ENCODE measurements around the gene CHMP6. TPM values are rescaled to one million over a fixed set of nuclear protein-coding genes. Genes with fewer than 3 reads are reported as not detected.

Gene CHMP6
- polyA plus RNA-seq, 1 donor, result 25.4 TPM

DNA sequence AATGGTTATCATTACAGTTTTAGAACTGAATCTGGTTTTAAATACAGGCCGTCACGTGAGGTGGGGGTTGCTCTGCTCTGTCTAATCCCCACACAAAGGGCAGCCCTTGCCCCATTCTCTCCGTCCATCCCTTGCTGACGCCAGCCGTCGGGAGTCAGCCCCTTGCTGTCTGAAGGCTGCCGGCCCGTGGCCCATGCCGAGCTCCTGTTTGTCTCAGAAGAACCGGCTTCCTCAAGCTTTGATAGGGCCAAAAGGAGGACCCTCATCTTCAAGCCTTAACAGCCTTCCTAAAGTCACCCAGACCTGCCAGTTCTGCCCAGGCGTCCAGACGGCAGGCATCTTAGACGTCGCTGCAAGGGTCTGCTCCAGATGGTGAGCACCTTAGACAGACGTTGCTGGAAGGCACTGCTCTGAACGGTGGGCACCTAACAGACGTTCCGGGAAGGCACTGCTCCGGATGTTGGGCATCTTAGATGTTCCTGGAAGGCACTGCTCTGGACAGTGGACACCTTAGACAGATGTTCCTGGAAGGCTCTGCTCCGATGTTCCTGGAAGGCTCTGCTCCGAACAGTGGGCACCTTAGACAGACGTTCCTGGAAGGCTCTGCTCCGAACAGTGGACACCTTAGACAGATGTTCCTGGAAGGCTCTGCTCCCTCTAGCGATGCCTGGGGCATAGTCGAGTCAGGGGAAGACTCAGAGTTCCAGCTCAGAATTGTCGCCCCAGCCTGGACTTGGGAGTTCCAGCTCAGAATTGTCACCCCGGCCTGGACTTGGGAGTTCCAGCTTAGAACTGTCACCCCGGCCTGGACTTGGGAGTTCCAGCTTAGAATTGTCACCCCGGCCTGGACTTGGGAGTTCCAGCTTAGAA is 35.1 kb upstream of the CHMP6 start:
- no peak for DNase-seq

DNA sequence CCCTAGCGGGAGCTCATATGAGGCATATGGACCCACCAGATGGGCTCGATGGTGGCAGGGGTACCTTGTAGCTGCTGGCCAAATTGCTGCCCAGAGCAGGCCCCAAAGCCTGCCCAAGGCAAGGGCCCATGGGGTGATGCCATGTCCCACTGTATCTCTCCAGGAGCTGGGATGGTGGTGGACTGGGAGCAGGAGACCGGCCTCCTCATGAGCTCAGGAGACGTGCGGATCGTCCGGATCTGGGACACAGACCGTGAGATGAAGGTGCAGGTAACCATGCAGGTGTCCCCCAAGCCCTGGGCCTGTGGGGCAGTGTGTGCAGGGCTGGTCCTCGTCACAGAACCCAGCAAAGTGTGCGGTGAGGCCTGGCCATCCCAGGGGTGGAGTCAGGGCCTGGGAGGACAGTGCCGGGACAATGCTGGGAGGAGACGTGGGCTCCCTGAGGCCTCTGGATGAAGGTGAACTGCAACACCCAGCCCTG is 34.1 kb upstream of the CHMP6 start:
- DNase-seq, result no peak

DNA sequence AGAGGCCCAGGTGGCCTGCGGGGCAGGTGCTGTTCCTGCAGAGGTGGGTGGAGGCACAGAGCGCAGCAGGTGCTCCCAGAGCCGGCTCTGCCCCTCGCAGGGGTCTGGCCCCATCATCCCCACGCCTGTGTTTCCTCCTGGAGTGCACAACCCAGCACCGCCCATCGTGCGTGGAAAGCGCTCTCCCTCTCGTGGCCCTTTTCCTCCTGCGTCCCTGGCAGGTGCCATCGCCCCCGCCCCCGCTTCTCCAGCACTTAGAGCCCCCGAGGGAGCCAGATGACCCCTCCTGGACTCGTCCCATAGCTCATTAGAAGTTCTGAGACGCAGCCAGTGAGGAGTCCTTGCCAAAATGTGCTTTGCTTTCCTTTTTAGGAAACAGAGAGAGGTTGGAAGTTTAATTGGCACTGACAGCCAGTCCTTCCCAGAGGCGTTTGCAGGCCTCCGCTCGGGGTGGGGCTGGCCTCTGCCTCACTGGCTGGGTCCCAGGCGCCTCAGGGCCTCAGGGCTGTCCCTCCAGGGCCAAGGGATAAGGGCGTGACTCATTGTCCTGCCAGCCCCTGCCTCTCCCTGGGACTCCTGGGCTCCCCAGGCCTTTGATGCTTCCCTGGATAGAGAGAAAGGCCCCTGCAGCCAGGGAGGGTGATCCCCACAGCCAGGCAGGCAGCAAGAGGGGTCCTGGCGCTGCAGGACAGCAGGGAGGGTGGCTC is 32.2 kb upstream of the CHMP6 start:
- DNase-seq, result peak; percentile 81

GRCh38 chr17:80960037-80960796 is 31.4 kb upstream of the CHMP6 start:
- DNase-seq, result no peak

GRCh38 chr17:80960797-80961452 is 30.7 kb upstream of the CHMP6 start:
- DNase-seq, result no peak

DNA sequence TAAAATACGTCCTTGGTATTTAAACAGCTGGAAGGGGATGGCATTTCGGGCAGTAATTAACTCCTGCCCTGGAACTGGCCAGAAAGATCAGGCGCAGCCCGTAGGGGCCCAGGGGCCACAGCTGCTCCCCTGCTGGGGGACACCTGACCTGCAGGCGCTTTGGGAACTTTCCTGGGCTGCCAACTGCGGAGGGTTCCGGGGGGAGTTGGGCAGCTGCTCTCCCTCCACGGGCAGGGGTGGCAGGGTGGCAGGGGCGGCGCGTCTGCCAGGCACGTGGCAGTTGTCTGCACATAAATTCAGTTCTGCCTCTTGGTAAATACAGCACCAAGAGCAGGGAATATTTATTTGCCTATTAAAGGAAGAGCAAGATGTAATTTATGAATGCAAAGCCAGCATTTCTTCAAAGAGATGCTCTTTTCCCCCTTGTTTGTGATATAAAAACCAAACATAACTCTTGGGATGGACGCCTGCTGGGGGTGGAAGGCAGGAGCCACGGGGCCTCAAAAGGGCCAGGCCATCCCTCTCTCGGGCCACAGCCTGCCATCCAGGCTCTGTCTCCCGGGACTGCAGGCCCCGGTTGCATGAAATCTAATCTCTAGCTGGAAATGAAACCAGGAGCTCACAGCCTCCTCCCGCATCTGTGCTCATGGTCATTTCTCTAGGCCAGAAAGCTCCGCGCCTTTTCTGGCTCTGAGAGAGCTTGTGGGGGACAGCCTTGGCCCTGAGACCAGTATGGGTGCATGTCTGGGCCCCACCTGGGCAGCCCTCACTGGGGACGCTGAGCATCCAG is 29.9 kb upstream of the CHMP6 start:
- no peak for DNase-seq

DNA sequence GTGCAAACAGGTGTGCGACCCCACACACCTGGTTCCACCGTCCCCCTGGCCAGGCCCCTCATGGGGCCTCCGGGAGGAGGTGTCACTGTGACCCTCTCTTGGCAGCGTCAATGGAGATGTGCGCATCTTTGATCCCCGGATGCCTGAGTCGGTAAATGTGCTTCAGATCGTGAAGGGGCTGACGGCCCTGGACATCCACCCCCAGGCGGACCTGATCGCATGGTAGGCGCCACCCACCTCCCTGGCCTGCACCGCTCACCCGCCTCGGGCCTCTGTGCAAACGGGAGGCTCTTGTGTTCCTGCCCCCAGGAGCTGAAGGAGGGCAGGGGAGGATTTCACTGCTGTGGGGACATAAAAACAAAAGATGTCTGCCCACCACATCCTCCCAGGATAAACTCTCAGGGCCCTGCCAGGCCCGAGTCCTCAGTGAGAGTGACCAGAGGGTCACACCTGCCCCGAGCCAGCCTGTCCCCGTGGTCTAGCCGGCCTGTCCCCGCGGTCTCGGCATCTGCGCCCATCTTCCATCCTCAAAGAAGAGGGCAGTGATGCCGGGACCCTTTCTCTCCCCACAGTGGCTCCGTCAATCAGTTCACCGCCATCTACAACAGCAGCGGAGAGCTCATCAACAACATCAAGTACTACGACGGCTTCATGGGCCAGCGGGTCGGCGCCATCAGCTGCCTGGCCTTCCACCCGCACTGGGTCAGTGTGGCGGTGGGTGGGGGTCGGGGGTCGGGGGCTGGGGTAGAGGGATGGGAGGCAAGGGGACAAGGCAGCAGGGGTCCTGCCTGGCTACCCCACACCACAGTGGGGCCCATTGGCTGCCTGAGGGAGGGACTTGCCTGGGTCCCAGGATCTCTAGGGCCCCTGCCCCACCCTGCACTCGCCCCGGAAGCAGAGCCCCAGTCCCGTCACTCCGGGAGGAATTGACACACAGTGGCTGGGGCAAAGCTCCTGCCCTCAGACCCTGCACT is 29.0 kb upstream of the CHMP6 start:
- no peak for DNase-seq

GRCh38 chr17:80963812-80964543 is 27.7 kb upstream of the CHMP6 start:
- DNase-seq, result no peak

- no peak for DNase-seq
Observed at GRCh38 chr17:80964544-80964856, 27.1 kb upstream of the CHMP6 start.

GRCh38 chr17:80964859-80965580 is 26.6 kb upstream of the CHMP6 start:
- no peak for DNase-seq

DNA sequence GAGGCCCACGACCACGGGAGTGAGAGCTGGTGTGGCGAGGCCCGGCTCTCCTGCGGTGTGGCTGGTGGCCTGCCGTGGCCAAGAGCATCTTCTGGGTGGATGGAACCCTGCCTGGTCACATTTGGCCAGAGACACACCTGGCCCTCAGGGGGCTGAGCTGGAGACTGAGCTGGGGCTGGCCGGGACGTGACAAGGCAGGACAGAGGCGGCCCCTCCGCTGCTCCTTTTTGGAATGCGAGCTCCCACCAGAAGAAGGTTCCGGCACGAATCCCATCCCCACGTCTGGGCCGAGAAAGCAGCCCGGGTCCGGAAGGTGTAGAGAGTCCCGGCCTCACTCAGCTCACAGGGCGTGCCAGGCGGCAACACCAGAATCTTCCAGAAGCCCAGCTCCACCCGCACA is 26.0 kb upstream of the CHMP6 start:
- no peak for DNase-seq

- no peak for DNase-seq
Observed at GRCh38 chr17:80967404-80967872, 24.2 kb upstream of the CHMP6 start.

DNA sequence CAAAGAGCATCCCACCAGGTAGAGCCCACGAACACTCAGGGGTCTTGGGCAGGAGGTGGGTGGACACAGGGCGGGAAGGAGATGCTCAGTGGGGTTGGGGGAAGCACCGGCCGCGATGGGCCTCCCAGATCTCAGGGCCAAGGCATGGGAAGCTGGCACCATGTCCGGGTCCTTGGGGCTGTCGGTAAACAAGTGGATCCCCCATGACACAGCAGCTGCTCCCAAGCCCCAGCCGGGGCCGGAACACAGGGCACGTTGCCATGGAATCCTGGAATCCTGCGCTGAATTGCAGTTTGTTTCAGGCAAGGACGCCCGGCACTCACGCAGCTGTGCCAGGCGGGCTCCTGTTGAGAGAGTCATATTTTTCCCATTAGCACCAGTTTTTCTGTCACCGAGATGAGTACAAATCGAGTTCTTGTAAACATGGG is 23.0 kb upstream of the CHMP6 start:
- DNase-seq, result no peak

- DNase-seq, result no peak
Observed at GRCh38 chr17:80969030-80969673, 22.5 kb upstream of the CHMP6 start.

DNA sequence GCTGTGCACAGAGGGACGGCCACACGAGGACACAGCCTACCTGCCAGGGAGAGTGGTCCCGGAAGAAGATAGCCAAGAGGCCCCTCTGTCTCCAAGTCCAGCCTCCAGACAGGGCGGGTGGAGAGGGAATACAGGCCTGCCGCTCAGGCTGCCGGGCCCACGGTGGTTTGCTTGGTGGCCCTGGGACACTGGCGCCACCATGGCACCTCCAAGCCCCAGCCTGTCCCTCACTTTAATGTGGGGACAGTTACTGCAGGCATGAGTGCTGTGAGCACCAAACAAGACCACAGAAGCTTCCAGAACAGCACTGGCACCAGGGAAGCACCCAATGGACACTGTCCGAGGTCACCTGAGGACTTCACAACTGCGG is 22.0 kb upstream of the CHMP6 start:
- no peak for DNase-seq

DNA sequence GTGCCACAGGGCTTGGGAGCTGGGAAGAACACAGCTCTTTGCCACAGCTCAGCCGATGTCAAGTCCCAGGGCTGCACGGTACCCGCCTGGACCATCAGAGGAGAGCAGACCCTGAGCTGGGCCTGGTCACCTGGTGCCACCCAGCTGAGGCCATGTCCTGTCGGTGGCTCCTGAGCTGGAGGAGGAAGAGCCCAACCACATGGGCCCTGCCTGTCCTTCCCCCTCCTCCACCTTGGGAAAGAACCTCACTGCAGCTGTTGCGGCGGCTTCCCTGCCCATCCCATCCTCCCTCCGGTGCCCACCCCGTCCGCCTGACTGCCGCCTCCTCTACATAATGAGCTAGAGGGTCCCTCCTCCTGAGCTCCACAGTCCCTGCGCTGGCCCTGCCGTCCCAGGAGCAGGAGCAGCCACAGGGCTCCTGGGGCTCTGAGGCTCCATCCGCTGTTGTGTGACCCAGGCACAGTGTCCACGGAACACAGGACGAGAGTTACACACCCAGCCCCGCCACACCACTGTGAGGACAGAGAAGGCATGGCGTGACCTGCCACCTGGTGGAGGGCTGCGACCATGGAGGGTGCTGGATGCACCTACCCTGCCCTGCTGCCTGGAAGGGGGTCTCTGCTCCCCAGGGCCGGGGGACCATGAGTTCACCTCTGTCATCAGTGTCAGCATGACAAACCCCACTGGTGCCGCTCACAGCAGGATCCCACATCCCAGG is 21.4 kb upstream of the CHMP6 start:
- no peak for DNase-seq

DNA sequence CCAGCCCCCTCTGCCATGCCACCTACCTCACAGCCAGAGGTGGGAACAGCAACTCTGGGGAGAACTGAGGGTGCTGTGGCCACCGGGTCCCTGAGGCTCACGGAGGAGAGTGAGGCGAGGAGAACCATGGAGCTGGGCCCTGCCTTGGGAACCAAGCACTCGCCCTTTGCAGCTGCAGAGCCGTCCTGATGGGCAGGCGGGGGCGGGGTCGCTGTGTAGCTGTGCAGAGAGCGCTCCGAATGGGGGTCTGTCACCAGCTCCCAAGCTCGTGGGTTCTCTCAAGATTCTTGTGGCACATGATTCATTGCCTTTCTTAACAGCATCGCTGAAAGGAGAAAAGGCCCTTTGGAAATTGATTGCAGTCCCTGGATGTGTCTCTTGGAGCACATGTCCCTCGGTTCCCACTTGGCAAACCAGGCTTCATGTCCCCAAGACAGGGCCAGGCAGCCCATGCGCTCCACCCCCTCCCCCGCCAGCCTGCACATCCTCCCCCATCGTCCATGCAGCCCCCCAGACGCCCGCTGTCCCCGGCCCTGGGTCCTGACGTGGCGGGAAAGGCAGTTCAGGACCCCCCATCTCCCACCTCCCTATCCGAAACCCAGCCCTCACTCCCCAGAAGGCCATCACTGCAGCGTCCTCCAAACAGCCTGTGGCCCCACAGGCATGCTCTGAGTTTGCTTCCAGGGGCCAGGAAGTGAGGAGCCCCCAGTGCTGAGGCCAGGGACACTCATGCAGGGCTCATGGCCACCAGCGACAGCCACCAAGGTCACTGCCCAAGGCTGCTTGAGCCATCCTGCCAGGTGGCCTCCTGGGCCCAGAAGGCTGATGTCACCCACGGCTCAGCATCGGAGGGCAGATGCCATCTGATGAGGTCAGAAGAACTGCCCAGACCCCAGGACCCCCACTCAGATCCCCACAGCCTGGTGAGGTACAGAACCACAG is 20.6 kb upstream of the CHMP6 start:
- no peak for DNase-seq
